ENCODE measurements around the gene IRAK3. TPM values are rescaled to one million over a fixed set of nuclear protein-coding genes. Genes with fewer than 3 reads are reported as not detected.

IRAK3 gene, protein sequence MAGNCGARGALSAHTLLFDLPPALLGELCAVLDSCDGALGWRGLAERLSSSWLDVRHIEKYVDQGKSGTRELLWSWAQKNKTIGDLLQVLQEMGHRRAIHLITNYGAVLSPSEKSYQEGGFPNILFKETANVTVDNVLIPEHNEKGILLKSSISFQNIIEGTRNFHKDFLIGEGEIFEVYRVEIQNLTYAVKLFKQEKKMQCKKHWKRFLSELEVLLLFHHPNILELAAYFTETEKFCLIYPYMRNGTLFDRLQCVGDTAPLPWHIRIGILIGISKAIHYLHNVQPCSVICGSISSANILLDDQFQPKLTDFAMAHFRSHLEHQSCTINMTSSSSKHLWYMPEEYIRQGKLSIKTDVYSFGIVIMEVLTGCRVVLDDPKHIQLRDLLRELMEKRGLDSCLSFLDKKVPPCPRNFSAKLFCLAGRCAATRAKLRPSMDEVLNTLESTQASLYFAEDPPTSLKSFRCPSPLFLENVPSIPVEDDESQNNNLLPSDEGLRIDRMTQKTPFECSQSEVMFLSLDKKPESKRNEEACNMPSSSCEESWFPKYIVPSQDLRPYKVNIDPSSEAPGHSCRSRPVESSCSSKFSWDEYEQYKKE
- total RNA-seq: 5.7 and 13.3 TPM in 2 replicates

DNA sequence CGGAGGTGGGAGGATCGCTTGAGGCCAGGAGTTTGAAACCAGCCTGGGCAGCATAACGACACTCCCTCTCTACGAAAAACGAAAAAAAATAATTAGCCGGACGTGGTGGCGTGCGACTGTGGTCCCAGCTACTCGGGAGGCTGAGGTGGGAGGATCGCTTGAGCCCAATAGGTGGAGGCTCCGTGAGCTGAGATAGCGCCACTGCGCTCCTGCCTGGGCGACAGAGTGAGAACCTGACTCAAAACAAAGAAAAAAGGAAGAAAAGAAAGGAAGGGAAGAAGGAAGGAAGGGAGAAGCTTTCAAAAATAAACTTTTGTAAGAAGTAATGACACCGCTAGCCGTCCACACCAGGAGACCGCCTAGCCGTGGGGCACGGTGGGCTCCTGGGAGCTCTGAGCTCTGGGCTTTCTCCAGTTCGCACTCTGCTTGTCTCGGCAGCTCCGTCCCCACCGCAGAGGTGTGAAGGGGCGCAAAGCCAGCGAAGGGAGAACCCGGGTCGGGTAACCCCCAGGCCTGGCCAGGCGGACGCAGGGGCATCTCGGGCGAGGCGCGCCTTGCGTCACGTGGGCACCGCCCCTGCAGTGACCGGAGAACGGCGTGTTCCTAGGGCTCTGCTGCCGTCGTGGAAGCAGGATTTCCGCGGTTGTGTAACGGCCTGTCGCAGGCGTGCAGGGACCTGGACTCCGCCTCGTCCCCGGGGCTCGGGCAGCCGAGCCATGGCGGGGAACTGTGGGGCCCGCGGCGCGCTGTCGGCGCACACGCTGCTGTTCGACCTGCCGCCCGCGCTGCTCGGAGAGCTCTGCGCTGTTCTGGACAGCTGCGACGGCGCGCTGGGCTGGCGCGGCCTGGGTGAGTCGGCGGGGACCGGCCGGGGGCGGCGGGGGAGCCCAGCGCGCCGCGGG, at the start of gene IRAK3:
IRAK3 (plus strand) TSS at position 631 of the 902 bp plus-strand sequence; CDS start at position 717, 86 bp downstream.

DNA sequence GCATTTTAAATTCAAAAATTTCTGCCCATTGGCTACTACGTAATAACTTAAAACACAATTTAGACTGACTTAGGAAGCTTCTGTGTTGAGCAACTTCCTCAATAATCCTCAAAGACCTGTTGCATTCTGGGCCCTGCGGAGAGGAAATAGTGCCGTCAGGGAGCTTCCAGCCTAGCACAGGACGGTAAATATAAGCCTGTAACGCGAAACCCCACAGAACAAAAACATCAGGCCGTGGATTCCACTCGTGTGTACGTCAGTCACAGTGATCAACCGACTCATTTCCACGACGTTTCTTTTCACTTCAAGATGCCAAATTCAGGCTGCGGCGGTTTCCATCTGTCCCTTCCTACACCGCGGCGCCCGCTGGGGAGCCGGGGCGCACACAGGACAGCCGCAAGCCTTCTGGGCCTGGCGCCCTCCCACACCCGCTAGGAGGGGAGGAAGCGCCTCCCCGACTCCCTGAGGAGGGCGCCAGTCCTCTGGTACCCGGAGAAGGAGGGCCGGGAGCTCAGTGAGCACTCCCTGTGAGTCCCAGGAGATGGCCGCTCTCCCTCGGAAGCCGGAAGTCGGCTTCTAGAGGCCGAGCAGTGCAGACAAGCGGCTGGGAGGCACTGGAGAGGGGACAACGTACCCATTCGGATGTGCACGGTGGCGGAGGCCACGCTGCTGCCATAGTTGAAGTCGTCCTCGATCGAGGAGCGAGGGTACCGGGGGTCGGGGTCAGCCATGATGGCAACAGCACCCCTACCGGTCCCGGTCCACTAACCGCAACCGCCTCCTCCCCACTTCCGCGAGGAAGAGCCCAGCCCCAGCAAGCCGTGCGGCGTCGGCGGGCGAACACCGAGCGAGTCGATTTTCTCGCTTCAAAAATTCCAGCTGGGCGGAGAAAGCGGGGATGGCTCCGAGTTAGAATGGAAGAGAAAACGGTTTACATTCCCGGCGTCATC, 19.5 kb upstream of the IRAK3 start, which contains the start of gene TMBIM4:
TMBIM4 (minus strand) TSS at position 776 of the 950 bp plus-strand sequence; CDS start at position 731, 45 bp downstream.

DNA sequence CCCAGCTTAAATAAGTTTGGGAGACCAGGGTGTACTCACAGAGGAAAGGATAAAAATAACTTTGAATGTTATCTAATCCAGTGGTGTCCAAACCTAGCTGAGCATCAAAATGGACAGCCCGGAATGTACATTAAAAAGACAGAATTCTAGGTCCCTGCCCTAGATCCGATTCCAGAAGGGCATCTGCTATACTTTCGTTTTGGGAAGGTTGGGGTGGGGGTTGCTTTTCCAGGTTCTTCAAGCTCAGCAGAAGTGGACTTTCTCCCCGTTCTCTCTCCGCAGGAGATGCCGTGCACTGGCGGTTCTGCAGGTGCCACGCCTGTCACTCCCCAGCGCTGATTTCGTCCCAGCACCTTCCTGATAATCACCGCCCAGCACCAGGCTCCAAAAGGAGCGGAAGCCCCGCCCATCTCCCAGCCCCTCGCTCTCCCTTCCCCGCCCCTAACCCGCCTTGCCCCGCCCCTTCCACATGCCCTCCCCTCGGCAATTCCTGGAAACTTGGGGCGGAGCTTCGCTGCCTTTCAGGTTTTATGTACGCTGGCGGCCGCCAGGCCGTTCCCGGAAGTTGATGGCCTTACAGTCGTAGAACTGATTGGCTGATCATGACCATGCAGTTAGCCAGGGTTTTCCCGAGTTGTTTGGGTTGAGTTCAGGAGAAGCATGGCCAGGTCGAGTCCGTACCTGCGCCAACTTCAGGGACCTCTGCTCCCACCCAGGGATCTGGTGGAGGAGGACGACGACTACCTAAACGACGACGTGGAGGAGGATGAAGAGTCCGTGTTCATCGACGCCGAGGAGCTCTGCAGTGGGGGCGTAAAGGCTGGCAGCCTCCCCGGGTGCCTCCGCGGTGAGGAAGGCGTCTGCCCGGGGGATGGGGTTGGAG, 113.2 kb downstream of the IRAK3 start, which contains the start of gene HELB:
HELB (plus strand) TSS at position 550 of the 883 bp plus-strand sequence; CDS start at position 661, 111 bp downstream.

Other genes starting within 250 kb of the IRAK3 start
- gene LLPH, start 58.5 kb upstream of the IRAK3 start, total RNA-seq: 2.4 and 4.8 TPM in 2 replicates
- 35.3 and 46.8 TPM in 2 replicates for gene TMBIM4, start 19.2 kb upstream of the IRAK3 start, total RNA-seq
- gene HELB, start 113.3 kb downstream of the IRAK3 start, total RNA-seq: 1.1 and 2.8 TPM in 2 replicates